BJ (cell line): ENCODE measurements around the gene PRDM11. TPM values are rescaled to one million over a fixed set of nuclear protein-coding genes. Genes with fewer than 3 reads are reported as not detected.

Experiments
- CTCF ChIA-PET: fragments of 350-600 bp; formaldehyde crosslinking; extraction: SDS; loops from one replicate; lab custom pipeline; 2021; ENCODE audit warnings: antibody characterized with exemption, inconsistent platforms; lab: Yijun Ruan, JAX
- POLR2A ChIA-PET: fragments of 300-600 bp; sonication (Branson Sonifier 250); formaldehyde crosslinking; extraction: SDS; loops from one replicate; lab custom pipeline; 2021; ENCODE audit warnings: antibody characterized with exemption; lab: Charles Lee
- DNase-seq: peaks from one replicate; pipeline ENCODE4 v3.0.0-alpha.2; 2011; ENCODE audit warnings: low read depth
- H3K27me3 ChIP-seq: 2 replicates; pipeline ENCODE4 v1.6.0; 2011; ENCODE audit warnings: low read length; ENCODE audit not compliant: control insufficient read depth, insufficient read depth
- H3K36me3 ChIP-seq: 2 replicates; pipeline ENCODE4 v1.5.1; 2011; ENCODE audit warnings: low read length; ENCODE audit not compliant: control insufficient read depth, insufficient read depth
- H3K4me3 ChIP-seq: 2 replicates; pipeline ENCODE4 v1.5.1; 2011; ENCODE audit warnings: low read depth, mild to moderate bottlenecking, control low read depth, low read length
- polyA plus RNA-seq: library from polyadenylated mRNA; depleted of rRNA; stranded (reverse); fragments of >200 nt; gene quantifications from 2 replicates; pipeline ENCODE4 v1.2.3, GENCODE V29; 2011
- TF ChIP-seq, protein P1 (sequence below): IDR thresholded peaks from 2 replicates; pipeline ENCODE4 v1.5.1; 2011; ENCODE audit warnings: low read depth, mild to moderate bottlenecking, control low read depth, inconsistent platforms, low read length, moderate library complexity; ENCODE audit not compliant: insufficient read depth

Gene PRDM11
- polyA plus RNA-seq, 1 experiment, result 5.8 TPM

DNA sequence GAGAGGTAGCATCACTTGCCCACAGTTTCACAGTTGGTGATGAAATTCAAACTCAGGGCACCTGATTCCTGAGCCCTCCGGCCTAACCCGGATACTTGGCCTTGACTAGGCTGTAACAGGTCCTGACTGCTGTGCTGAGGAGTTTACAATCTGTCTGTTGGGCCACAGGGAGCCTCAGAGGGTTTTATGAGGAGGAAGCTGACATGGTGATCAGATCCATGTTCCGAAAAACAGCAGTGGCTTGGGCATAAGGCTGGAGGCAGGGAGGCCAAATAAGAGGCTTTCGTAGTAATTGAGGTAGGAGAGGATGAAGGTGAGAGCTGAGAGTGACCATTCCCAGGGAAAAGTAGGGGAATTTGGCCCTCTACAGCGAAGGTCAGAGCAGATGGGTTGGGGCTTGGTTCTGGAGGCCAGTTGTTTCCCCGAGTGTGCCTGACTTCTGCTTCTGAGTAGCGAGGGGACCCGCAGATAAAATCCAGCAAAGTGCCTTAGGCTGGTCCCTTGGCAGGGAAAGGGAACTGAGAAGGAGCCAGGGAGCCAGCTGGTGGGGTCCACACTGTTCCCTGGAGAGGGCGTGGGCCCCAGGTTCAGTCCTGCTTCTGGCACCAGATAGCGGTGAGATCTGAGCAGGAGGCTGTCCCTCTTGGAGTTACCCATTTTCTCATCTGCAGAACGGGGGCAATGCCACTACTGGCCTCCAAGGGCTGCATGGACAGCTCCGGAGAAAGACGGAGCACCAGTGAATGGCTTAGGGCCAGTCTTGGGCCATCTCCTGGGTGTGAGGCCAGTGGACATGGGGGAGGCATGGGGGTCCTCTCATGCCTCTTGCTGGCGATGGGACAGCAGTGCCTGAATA lies 6.5 kb downstream of the PRDM11 start:
- Histone ChIP-seq H3K36me3 (no peaks in the 10 kb centered on the region), H3K4me3 (no peak overlapping the region), H3K27me3 (no peaks in the 10 kb centered on the region)
- TF ChIP-seq, protein P1, sequence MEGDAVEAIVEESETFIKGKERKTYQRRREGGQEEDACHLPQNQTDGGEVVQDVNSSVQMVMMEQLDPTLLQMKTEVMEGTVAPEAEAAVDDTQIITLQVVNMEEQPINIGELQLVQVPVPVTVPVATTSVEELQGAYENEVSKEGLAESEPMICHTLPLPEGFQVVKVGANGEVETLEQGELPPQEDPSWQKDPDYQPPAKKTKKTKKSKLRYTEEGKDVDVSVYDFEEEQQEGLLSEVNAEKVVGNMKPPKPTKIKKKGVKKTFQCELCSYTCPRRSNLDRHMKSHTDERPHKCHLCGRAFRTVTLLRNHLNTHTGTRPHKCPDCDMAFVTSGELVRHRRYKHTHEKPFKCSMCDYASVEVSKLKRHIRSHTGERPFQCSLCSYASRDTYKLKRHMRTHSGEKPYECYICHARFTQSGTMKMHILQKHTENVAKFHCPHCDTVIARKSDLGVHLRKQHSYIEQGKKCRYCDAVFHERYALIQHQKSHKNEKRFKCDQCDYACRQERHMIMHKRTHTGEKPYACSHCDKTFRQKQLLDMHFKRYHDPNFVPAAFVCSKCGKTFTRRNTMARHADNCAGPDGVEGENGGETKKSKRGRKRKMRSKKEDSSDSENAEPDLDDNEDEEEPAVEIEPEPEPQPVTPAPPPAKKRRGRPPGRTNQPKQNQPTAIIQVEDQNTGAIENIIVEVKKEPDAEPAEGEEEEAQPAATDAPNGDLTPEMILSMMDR, result no peak
- no peak for DNase-seq
- ChIA-PET POLR2A (no interaction called here), CTCF (no interaction called here)

DNA sequence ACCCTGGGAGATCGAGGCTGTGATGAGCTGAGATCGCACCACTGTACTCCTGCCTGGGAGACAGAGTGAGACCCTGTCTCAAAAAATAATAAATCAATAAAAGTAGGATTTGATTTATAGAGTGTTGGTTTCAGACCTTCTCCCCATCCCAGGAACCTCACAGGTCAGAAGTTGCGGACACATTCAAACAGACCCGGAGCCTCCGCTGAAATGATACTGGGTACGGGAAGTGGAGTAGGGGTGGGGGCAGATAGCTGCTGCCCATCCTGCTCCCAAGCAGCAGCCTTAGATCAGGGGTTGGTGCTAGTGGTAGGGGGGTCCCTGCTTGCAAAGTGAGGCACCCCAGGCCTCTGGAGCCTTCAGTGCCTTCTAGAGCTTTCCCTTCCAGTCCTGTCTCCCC lies 7.8 kb downstream of the PRDM11 start:
- ChIA-PET CTCF (interaction anchor here (0.6 kb wide), 1 partner anchor 9 kb away, joined by 3 read pairs; no protein-coding TSS in a partner anchor), POLR2A (no interaction called here)
- Histone ChIP-seq H3K4me3 (no peak overlapping the region), H3K27me3 (no peaks in the 10 kb centered on the region), H3K36me3 (no peaks in the 10 kb centered on the region)
- TF ChIP-seq, protein P1, result no peak
- no peak for DNase-seq

GRCh38 chr11:45155058-45155551 lies 8.7 kb downstream of the PRDM11 start:
- Histone ChIP-seq H3K36me3 (no peaks in the 10 kb centered on the region), H3K4me3 (no peak overlapping the region), H3K27me3 (no peaks in the 10 kb centered on the region)
- TF ChIP-seq, protein P1, result no peak
- ChIA-PET POLR2A (no interaction called here), CTCF (interaction anchor here (0.6 kb wide), 1 partner anchor 22 kb away, joined by 3 read pairs; no protein-coding TSS in a partner anchor)
- no peak for DNase-seq

DNA sequence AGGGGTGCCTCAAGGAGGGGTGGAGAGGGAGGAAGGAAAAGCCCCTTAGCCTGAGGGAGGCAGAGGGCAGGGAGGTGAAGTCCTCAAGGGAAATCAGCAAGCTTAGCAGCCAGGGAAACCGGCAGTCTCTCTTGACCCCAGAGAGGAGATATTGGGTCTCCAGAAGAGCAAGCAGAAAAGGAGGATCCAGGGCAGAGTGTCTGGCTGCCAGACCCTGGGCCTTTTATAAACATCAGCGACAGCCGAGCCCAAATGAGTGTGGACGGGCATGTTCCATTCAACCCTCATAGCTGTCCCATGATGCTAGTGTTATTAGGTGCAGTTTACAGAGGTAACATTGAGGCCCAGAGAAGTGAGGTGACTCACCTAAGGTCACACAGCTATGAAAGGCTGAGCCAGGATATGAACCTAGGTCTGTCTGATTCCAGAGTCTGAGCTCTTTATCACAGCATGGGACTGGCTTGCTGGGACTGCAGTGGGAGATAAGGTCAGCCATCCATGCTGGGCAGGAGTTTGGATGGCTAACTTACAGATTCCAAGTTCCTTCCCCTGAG lies 9.3 kb downstream of the PRDM11 start:
- no peak for DNase-seq
- CTCF ChIA-PET, result interaction anchor here (1.0 kb wide), 1 partner anchor 229 kb away, joined by 4 read pairs; no protein-coding TSS in a partner anchor
- no peak overlapping the region for H3K4me3 ChIP-seq
- TF ChIP-seq, protein P1, result no peak
- H3K36me3 ChIP-seq, result no peaks in the 10 kb centered on the region
- no peaks in the 10 kb centered on the region for H3K27me3 ChIP-seq
- POLR2A ChIA-PET, result no interaction called here

- CTCF ChIA-PET, result interaction anchor here (1.0 kb wide), 1 partner anchor 229 kb away, joined by 4 read pairs; no protein-coding TSS in a partner anchor
- H3K4me3 ChIP-seq, result no peak overlapping the region
- TF ChIP-seq, protein P1, result no peak
- no peaks in the 10 kb centered on the region for H3K36me3 ChIP-seq
- POLR2A ChIA-PET, result no interaction called here
- H3K27me3 ChIP-seq, result no peaks in the 10 kb centered on the region
- no peak for DNase-seq
Observed at GRCh38 chr11:45156201-45156600, 9.8 kb downstream of the PRDM11 start.
